GM10266 (cell line): ENCODE results near the gene LGALS7B.
A peak's percentile ranks its signal among the peaks of the same experiment; 100 is the strongest.
"Not testable (repeated sequence)": the region's sequence is repeated elsewhere in the genome, so short reads cannot be mapped to it uniquely, and the experiment has no call there.

ENCODE experiments used
- DNase-seq: peaks from one replicate; pipeline ENCODE4 v3.0.0; 2012; ENCODE audit errors: extremely low spot score
- TF ChIP-seq, protein P1 (sequence below): IDR thresholded peaks from 2 replicates; pipeline ENCODE4 v1.5.1; 2012; ENCODE audit warnings: mild to moderate bottlenecking, low read depth; ENCODE audit not compliant: control insufficient read depth, insufficient read depth; ENCODE audit errors: missing control alignments

Gene LGALS7B

GRCh38 chr19:38816131-38816750, 27.2 kb downstream of the LGALS7B start:
- TF ChIP-seq, protein P1, sequence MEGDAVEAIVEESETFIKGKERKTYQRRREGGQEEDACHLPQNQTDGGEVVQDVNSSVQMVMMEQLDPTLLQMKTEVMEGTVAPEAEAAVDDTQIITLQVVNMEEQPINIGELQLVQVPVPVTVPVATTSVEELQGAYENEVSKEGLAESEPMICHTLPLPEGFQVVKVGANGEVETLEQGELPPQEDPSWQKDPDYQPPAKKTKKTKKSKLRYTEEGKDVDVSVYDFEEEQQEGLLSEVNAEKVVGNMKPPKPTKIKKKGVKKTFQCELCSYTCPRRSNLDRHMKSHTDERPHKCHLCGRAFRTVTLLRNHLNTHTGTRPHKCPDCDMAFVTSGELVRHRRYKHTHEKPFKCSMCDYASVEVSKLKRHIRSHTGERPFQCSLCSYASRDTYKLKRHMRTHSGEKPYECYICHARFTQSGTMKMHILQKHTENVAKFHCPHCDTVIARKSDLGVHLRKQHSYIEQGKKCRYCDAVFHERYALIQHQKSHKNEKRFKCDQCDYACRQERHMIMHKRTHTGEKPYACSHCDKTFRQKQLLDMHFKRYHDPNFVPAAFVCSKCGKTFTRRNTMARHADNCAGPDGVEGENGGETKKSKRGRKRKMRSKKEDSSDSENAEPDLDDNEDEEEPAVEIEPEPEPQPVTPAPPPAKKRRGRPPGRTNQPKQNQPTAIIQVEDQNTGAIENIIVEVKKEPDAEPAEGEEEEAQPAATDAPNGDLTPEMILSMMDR = no peak
- no peak for DNase-seq

GRCh38 chr19:38817081-38817480, 28.1 kb downstream of the LGALS7B start:
- TF ChIP-seq, protein P1 = no peak
- DNase-seq = peak; percentile 7

DNA sequence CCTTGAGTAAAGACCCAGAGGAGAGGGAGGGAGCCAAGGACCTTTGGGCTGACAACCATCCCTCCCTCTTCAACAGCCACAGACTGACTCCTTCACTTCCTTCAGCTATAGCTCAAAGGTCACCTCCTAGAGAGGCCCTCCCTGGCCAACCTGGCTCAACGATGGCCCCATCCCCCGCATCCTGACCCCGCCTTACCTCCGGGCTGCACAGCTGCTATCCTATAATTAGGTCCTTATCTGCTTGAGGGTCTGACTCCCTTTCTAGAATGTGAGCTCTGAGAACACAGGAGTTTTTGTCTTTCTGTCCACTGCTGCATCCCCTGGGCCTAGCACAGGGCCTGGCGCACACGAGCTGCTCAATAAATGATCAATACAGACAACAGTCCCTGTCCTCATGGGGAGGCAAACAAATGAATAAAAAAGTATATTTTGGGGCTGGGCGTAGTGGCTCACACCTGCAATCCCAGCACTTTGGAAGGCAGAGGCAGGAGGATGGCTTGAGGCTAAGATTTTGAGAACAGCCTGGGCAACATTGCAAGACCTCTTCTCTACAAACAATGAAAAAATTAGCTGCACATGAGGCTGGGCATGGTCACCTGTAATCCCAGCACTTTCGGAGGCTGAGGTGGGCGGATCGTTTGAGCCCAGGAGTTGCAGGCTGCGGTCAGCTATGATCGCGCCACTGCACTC, 30.4 kb downstream of the LGALS7B start:
- TF ChIP-seq, protein P1 = no peak

DNA sequence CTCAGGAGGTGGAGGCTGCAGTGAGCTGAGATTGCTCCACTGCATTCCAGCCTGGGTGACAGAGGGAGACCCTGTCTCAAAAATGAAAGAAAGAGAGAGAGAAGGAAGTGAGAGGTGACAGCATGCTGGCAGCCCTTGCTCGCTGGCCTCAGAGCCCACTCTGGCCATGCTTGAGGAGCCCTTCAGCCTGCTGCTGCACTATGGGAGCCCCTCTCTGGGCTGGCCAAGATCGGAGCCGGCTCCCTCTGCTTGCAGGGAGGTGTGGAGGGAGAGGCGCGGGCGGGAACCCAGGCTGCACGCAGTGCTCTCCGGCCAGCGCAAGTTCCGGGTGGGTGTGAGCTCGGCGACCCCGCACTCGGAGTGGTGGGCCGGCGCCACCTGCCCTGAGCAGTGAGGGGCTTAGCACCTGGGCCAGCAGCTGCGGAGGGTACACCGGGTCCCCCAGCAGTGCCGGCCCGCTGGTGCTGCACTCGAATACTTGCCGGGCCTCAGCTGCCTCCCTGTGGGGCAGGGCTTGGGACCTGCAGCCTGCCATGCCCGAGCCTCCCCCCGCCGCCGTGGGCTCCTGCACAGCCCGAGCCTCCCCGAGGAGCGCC, 32.3 kb downstream of the LGALS7B start:
- not testable (repeated sequence) for DNase-seq

More for the DNA sequence above, 30.4 kb downstream of the LGALS7B start:
- no peak for DNase-seq

DNA sequence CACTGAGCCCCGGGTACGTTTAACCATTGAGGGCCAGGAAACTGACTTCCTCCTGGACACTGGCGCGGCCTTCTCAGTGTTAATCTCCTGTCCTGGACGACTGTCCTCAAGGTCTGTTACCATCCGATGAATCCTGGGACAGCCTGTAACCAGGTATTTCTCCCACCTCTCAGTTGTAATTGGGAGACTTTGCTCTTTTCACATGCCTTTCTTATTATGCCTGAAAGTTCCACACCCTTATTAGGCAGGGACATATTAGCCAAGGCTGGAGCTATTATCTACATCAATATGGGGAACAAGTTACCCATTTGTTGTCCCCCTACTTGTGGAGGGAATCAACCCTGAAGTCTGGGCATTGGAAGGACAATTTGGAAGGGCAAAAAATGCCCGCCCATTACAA, 36.9 kb downstream of the LGALS7B start:
- not testable (repeated sequence) for DNase-seq

GRCh38 chr19:38826856-38827551, 38.0 kb downstream of the LGALS7B start:
- TF ChIP-seq, protein P1 = no peak
- DNase-seq = no peak

DNA sequence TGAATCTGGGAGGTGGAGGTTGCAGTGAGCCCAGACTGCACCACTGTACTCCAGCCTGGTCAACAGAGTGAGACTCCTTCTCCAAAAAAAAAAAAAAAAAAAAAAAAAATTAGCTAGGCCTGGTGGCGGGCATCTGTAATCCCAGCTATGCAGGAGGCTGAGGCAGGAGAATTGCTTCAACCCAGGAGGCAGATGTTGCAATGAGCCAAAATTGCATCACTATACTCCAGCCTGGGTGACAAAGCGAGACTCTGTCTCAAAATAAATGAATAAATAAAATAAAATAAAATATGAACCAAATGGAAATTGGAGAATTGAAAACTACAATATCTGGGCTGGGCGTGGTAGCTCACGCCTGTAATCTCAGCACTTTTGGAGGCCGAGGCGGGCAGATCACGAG, 40.2 kb downstream of the LGALS7B start:
- DNase-seq = not testable (repeated sequence)

GRCh38 chr19:38830039-38830733, 41.2 kb downstream of the LGALS7B start:
- TF ChIP-seq, protein P1 = no peak

More at GRCh38 chr19:38830039-38830733, 41.2 kb downstream of the LGALS7B start:
- no peak for DNase-seq
